Stromal cell of bone marrow (primary cell): ENCODE data around the gene NOXA1.

Source experiments
- DNase-seq: peaks from one replicate; pipeline ENCODE4 v3.0.0-alpha.2; 2012; ENCODE audit warnings: low read depth

Gene NOXA1

DNA sequence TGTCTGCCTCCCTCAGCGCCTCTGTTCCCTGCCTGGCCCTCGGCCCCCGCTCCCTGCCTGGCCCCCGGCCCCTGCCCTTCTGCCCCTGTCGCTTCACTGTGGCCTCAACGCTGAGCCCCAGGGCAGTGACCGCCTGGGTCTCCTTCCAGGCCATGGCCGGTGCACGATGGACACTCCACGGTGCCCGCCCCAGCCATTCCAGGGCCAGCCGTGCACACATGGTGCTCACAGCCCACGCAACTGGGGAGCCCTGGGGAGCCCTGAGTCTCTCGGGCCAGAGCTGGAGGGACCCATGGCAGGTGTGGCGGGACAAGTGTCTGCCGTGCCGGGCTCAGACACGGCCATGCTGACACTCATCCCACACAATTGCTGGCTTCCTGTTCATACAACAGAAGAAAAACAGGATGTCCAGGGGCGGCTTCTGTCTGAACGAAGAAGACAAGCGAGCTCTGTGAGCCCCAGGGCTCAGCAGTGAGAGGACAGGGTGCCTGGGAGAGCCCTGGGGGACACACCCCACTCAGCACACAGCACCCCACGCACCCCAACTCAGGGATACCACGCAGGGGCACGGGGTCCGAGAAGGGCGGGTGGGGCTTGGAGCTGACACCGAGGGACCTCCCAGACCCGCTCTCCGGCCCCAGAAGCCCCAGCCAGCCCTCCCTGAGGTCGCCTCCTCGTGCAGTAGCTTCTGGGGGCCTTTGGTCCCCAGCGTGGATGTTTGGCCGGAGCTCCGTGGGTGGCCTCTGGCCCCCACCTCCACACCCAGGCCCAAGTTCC is 35.9 kb upstream of the NOXA1 start:
- DNase-seq: no peak

DNA sequence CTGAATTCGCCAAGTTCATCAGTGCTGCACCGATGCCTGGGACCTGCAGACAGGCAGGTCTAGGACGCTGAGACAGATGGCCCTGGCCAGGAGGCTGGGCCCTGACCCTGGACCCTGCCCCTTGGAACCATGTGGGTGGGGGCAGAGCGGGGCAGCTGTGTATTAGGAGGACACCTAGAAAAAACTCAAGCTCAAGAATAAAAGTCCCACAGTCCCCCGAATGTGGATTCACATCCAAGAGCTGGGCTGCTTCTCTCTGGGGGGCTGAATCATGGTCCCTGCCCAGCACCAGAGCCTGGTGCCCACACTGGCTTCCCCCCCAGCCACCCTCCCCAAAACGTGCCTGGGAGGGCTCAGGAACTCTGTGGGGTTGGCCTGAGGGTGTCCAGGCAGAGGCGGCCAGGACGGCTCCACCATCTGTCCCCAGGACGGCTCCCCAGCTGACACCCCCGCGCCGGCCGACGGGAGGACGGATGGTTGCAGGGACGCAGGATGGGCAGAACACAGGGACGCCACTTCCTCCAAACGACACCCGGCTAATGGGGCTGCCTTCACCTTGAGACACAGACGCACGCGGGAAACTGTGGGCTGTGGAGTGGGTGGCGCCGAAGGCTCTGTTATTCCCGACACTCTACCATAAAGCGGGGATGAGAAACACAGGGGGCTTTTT is 35.2 kb upstream of the NOXA1 start:
- no peak for DNase-seq

GRCh38 chr9:137388589-137389427 is 34.4 kb upstream of the NOXA1 start:
- no peak for DNase-seq

DNA sequence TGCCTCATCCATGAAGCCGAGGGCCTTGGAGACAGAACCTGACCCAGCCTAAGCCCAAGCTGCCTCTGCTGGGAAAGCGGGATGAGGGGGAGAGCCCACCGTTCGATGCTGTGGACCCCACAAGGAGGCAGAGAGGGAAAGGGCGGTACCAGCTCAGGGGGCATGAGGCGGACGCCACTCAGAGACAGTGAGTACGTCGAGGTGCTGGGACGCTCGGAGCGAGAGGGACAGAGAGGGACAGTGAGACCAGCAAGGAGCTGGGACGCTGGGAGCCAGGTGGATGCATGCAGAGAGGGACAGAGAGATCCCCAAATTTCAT is 33.8 kb upstream of the NOXA1 start:
- no peak for DNase-seq

- DNase-seq: no peak
These were observed 32.4 kb upstream of the NOXA1 start for GRCh38 chr9:137390553-137391410.

- DNase-seq: no peak
These were observed 31.8 kb upstream of the NOXA1 start for GRCh38 chr9:137391411-137391754.

- DNase-seq: no peak
These were observed 30.8 kb upstream of the NOXA1 start for GRCh38 chr9:137392232-137393007.

DNA sequence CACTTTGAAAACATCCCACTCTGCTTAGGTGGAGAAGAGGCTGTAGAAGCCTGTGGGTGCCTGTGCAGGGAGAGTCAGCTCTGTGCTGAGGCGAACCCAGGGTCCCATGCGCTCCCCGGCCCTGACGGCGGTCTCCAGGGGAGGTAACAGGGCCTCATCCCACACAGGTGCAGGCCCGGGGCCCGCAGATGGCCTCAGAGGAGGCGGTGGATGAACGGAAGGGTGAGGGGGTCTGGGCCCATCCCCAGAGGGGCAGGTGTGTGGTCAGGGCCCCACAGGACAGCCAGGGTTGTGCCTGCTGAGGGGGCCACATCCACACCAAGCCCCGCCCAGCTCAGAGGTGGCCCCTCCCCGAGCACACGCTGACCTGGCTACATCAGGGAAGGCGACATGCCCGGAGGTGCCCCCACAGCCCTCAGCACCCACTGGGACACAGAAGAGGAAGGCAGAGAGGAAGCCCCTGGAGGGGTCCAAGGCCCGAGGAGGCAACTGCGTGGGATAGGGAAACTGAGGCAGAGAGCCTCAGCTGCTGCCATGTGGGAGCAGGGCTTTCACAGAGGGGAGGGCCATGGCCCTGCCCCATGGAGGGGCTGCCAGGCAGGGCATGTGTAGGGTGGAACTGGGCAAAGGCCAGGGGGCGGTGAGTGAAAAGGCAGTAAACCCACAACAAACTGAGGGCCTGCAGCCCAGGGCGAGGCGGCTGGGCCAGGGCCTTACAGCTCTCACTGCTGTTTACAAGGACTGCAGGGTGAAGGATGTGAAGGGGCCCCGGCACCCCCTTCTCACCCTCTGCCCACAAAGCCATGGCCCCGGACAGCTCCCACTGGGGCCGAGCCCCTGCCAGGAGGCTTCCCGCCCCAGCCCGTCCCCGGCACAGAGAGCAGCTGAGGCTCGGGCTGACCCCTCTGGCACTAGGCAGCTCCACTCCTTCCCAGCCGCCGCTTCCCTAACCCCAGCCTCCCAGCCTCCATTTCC is 29.7 kb upstream of the NOXA1 start:
- DNase-seq: no peak

GRCh38 chr9:137394866-137395665 is 28.1 kb upstream of the NOXA1 start:
- DNase-seq: no peak

DNA sequence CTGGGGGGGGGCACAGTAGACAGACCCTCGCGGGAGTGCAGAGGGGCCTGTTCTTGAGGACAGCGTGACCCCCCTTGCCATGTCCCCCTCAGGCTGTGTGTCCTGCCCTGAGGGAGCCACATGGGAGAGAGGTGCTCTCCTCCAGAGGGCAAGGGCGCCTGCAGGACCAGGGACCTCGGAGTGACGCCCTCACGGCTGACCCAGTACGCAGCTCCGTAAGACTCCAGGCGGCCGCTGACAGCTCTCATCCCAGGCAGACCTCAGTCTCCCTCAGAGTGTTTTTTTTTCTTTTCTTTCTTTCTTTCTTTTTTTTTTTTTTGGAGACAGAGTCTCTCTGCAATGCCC is 27.6 kb upstream of the NOXA1 start:
- no peak for DNase-seq

DNA sequence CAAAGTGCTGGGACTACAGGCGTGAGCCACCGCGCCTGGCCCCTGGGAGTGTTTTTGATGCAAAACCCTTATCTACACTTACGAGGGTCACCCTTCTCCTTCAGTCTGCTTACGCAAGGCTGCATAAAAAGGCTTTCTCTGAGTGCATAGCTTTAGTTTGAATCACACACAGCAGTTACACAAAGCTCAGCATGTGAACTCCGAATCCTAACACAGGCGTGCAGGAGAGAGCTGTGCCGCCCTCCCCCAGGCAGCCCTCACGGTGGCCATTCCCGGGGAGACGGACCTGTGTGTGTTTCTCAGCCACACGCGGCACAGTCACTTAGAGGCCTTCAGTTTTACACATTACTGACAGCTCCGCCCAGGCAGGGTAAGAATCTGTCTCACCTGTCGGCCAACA is 27.0 kb upstream of the NOXA1 start:
- no peak for DNase-seq

DNA sequence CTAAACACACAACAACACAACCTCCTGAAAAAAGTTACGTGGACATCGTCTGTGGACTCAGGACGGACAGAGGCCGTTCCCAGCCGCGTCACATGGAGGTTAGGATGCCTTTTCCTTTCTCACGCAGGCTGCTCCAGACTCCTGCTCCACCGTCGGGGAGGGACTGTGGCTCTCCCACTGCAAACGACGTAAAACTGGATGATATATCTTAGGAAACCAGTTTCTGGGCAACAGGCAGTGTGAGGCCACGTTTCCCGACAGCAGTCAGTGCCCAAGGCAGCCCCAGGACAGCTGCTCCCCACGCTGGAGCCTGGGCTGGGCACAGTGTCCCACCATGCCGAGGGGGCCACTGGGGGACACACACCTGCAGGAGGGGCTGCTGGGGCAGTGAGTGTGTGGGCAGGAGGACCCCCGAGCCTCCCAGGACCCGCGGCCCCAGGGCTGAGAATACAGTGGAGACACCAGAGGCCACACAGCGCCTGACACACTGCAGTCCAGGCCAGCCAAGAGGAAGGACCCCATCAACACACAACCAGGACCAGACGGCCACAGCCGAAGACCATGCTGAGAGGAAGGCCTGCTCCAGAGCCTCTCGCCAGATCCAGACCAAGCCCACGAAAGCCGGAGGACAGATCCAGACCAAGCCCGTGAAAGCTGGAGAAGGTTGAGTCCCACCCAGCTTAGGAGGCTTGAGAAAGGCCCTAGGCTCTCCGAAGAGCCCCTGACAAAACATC is 26.4 kb upstream of the NOXA1 start:
- no peak for DNase-seq

DNA sequence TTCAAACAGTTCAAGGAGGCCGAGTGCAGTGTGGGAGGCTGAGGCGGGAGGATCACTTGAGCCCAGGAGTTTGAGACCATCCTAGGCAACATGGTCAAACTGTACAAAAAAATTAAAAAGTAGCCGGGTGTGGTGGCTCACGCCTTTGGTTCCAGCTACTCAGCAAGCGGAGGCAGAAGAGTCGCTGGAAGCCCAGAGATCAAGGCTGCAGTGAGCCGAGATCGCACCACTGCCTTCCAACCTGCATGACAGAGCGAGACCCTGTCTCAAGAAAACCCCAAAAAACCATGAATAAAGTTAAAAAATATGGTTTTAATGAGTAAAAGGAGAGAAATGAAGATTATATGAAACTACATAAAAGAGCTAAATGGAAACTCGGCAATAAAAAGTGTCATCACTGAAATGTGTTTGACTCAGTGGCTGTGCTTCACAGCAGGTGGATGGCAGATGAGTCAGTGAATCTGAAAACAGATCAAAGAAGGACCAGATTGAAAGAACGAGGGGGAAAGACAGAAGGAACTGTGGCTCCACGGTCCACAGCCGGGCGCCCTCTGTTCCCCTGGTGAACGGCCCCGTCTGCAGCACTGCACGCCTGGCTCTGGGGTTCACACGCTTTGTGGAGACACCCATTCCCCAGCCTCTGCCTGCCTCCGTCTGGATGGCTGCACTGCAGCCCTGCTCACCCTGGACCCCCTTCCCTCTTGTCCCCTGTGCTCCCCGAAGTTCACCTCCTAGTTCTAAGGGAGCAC is 25.3 kb upstream of the NOXA1 start:
- DNase-seq: no peak

- no peak for DNase-seq
These were observed 24.4 kb upstream of the NOXA1 start for GRCh38 chr9:137398561-137399468.

GRCh38 chr9:137402746-137403145 is 20.4 kb upstream of the NOXA1 start:
- no peak for DNase-seq

DNA sequence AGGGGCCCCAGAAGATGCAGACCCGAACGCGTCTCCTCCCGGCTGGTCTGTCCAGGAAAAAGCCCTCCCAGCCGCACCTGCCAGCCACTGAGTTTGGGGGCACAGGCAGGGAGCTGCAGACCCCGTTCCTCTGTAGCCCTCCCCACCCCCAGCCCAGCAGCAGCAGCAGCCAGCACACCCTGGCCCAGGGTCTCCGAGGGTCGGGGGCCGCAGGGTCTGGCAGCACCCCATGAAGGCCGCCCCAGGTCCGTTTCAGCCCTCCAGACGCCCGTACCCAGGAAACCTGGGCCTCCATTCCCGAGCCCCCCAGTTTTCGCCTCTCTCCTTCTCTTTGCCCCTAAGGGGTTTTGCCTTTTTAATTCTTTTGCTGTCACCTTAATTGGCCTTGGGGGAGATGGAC is 19.9 kb upstream of the NOXA1 start:
- no peak for DNase-seq
